Panc1 (cell line): ENCODE measurements around the gene DUOX1. TPM values are rescaled to one million over a fixed set of nuclear protein-coding genes. Genes with fewer than 3 reads are reported as not detected.
"Not testable (repeated sequence)": the region's sequence is repeated elsewhere in the genome, so short reads cannot be mapped to it uniquely, and the experiment has no call there.

ENCODE experiments used
- ATAC-seq: fragments of 200-7000 bp; cut with Tn5 transposase; 2 replicates; pipeline ENCODE4 v1.9.1; 2020; ENCODE audit warnings: mild to moderate bottlenecking, moderate library complexity
- Bru-seq: library from RNA; stranded (reverse); fragments of 400-500 nt; gene quantifications from one replicate; lab custom pipeline; 2021; lab: Mats Ljungman, UMichigan
- BruChase-seq, 2 experiments: library from RNA; stranded (reverse); fragments of 400-500 nt; gene quantifications; one replicate each; lab custom pipeline; 2021; lab: Mats Ljungman, UMichigan
- BruUV-seq: library from RNA; stranded (reverse); fragments of 400-500 nt; replicated peaks from 2 replicates; lab custom pipeline; 2021; lab: Mats Ljungman, UMichigan
- CTCF ChIA-PET: fragments of 300-600 bp; sonication (Branson Sonifier 250); formaldehyde crosslinking; loops from one replicate; lab custom pipeline; 2022; ENCODE audit warnings: antibody characterized with exemption; lab: Charles Lee
- POLR2A ChIA-PET: fragments of 300-600 bp; sonication (Branson Sonifier 250); formaldehyde crosslinking; loops from one replicate; lab custom pipeline; 2022; ENCODE audit warnings: antibody characterized with exemption; lab: Charles Lee
- DNase-seq: peaks from one replicate; pipeline ENCODE4 v3.0.0-alpha.2; 2010; ENCODE audit warnings: low read depth, low spot score
- H3K27ac ChIP-seq: 2 replicates; pipeline ENCODE4 v1.5.1; 2011; ENCODE audit warnings: mild to moderate bottlenecking, low read length, inconsistent platforms
- H3K27me3 ChIP-seq: fragments of 200-500 bp; sonication (Bioruptor generic); 2 replicates; pipeline ENCODE4 v1.6.0; 2014; ENCODE audit warnings: low read length, inconsistent platforms; ENCODE audit not compliant: control insufficient read depth, insufficient read depth
- H3K36me3 ChIP-seq: fragments of 200-500 bp; sonication (Bioruptor generic); 2 replicates; pipeline ENCODE4 v1.5.1; 2014; ENCODE audit warnings: inconsistent platforms, mild to moderate bottlenecking, low read length, moderate library complexity; ENCODE audit not compliant: control insufficient read depth, insufficient read depth
- H3K4me1 ChIP-seq: 2 replicates; pipeline ENCODE4 v1.5.1; 2011; ENCODE audit warnings: inconsistent platforms, mild to moderate bottlenecking, low read length, moderate library complexity; ENCODE audit not compliant: control insufficient read depth, insufficient read depth
- H3K4me3 ChIP-seq, 2 experiments: 2 replicates each; pipeline ENCODE4 v1.5.1; 2011 to 2012; ENCODE audit warnings: low read depth in 2 of 2, low read length in 2 of 2, mild to moderate bottlenecking in 2 of 2, inconsistent platforms in 1 of 2, moderate library complexity in 1 of 2
- H3K9me3 ChIP-seq: fragments of 200-500 bp; sonication (Bioruptor generic); 2 replicates; pipeline ENCODE4 v1.5.1; 2014; ENCODE audit warnings: low read depth, mild to moderate bottlenecking, inconsistent platforms, low read length, moderate library complexity; ENCODE audit not compliant: control insufficient read depth, insufficient read depth
- CTCF ChIP-seq: fragments of 450-650 bp; IDR thresholded peaks from 2 replicates; pipeline ENCODE4 v1.5.1; 2017; ENCODE audit warnings: mild to moderate bottlenecking
- POLR2AphosphoS5 ChIP-seq: IDR thresholded peaks from 2 replicates; pipeline ENCODE4 v1.6.1; 2012; ENCODE audit warnings: mild to moderate bottlenecking, low read depth, low read length, moderate library complexity
- REST ChIP-seq, 2 experiments: IDR thresholded peaks; 2 replicates each; pipeline ENCODE4 v1.6.1; 2011 to 2012; ENCODE audit warnings: low read depth in 2 of 2, control low read depth in 1 of 2, low read length in 1 of 2, mild to moderate bottlenecking in 1 of 2, moderate library complexity in 1 of 2; ENCODE audit not compliant: insufficient read depth in 1 of 2
- SIN3A ChIP-seq: IDR thresholded peaks from 2 replicates; pipeline ENCODE4 v1.6.1; 2012; ENCODE audit warnings: low read depth, mild to moderate bottlenecking, low read length, moderate library complexity, borderline replicate concordance; ENCODE audit not compliant: insufficient read depth
- TCF7L2 ChIP-seq: IDR thresholded peaks from 2 replicates; pipeline ENCODE4 v1.6.1; 2011; ENCODE audit warnings: mild to moderate bottlenecking, low read depth, low read length, inconsistent platforms
- in situ Hi-C: cut with HindIII; loops from 2 replicates; pipeline ENCODE4 v1.10.0; 2016; ENCODE audit warnings: low sequenced_read_pairs, low pct_unique_long_range_greater_than_20kb
- intact Hi-C: fragments of 100-400 bp; cut with micrococcal nuclease; formaldehyde crosslinking; loops from one replicate; pipeline ENCODE4 v1.10.0; 2022; ENCODE audit not compliant: unreplicated experiment
- long read RNA-seq: library from polyadenylated mRNA; unstranded; transcript quantifications from one replicate; pipeline ENCODE4 v2.0.0, GENCODE V29; 2021; ENCODE audit not compliant: unreplicated experiment
- polyA plus RNA-seq: library from polyadenylated mRNA; unstranded; fragments of >200 nt; gene quantifications from one replicate; pipeline ENCODE4 v1.2.1, GENCODE V29; 2012; ENCODE audit warnings: missing spikeins; ENCODE audit not compliant: insufficient read length
- total RNA-seq: library from RNA; stranded (reverse); gene quantifications from one replicate; pipeline ENCODE4 v1.2.1, GENCODE V29; 2021; ENCODE audit not compliant: unreplicated experiment

Gene DUOX1
- total RNA-seq (0.31 TPM), Bru-seq, nascent RNA (percentile 11 among the genes with signal in this experiment), BruChase-seq, experiment 1, labeled RNA remaining after a 2-hour chase (percentile 16 among the genes with signal in this experiment), BruChase-seq, experiment 2, labeled RNA remaining after a 6-hour chase (percentile 14 among the genes with signal in this experiment)
- 1.4 TPM for polyA plus RNA-seq
- long read RNA-seq, partial matches to known transcripts = 0 of 16 reads
- long read RNA-seq, other reads (novel, unspliced or antisense) = 16 of 16 reads

GRCh38 chr15:45129651-45130129 lies at the start of gene DUOX1, which contains the start of gene DUOXA1:
DUOX1 (plus strand) TSS chr15:45129994; CDS start chr15:45131967, 1,973 bp downstream.
DUOXA1 (minus strand) TSS chr15:45129879; CDS start chr15:45123014, 6,865 bp downstream.
- in situ Hi-C loops (no loop called here), intact Hi-C loops (no loop called here)
- Histone ChIP-seq H3K27ac (no peak within 1 kb of the TSS), H3K4me1 (no peaks in the 10 kb centered on the region), H3K36me3 (no peaks in the 10 kb centered on the region; the same call in 1 of the 2 replicates), H3K4me3 (no peak within 1 kb of the TSS), H3K27me3 (peaks cover 10% of the 10 kb centered on the region), H3K9me3 (no peaks in the 10 kb centered on the region)
- no TSS peak for BruUV-seq
- ATAC-seq (peak; percentile 23; the same call in 1 of the 2 replicates), DNase-seq (no peak)
- ChIA-PET POLR2A (no interaction called here), CTCF (interaction anchor here (0.6 kb wide), 2 partner anchors 10 to 157 kb away, joined by 5 to 6 read pairs; no protein-coding TSS in a partner anchor)
- TF ChIP-seq REST (IDR thresholded peaks at IDR 0.05; ENCODE audit: insufficient read depth in 1 of 2, low read depth in 2 of 2, low read length in 1 of 2) (no peak), CTCF (no peak), POLR2AphosphoS5 (no peak), SIN3A (no peak), TCF7L2 (no peak)

GRCh38 chr15:45080593-45080992 lies 49.2 kb upstream of the DUOX1 start:
- H3K4me1 ChIP-seq, H3K27ac ChIP-seq, H3K27me3 ChIP-seq, BruUV-seq, intact Hi-C loops, DNase-seq, CTCF ChIA-PET, ATAC-seq, H3K9me3 ChIP-seq, POLR2A ChIA-PET, H3K36me3 ChIP-seq, in situ Hi-C loops, H3K4me3 ChIP-seq: not testable (repeated sequence)

GRCh38 chr15:45082412-45082811 lies 47.4 kb upstream of the DUOX1 start:
- H3K27me3 ChIP-seq, CTCF ChIA-PET, POLR2A ChIA-PET, ATAC-seq, H3K4me1 ChIP-seq, H3K4me3 ChIP-seq, H3K9me3 ChIP-seq, H3K27ac ChIP-seq, in situ Hi-C loops, H3K36me3 ChIP-seq, BruUV-seq, DNase-seq, intact Hi-C loops: not testable (repeated sequence)
